GM21515 (cell line): ENCODE results near the gene ACTR10.

Experiments used
- ATAC-seq: cut with Tn5 transposase; IDR thresholded peaks from one replicate; pipeline ENCODE4 v1.9.1; 2021; ENCODE audit not compliant: unreplicated experiment

ACTR10 gene

DNA sequence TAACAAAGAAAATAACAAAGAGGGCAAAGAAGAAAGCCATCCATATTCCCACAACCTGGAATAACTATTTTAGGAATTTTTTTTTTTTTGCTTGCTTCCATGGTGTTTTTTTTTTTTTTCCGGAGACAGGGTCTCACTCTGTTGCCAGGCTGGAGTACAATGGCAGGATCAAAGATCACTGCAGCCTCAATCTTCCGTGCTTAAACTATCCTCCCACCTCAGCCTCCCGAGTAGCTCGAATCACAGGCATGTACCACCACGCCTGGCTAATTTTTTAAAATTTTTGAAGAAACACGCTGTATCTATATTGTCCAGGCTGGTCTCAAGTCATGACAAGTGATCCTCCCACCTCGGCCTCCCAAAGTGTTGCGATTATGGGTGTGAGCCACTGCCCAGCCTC lies 78.2 kb downstream of the ACTR10 start:
- ATAC-seq = no peak

DNA sequence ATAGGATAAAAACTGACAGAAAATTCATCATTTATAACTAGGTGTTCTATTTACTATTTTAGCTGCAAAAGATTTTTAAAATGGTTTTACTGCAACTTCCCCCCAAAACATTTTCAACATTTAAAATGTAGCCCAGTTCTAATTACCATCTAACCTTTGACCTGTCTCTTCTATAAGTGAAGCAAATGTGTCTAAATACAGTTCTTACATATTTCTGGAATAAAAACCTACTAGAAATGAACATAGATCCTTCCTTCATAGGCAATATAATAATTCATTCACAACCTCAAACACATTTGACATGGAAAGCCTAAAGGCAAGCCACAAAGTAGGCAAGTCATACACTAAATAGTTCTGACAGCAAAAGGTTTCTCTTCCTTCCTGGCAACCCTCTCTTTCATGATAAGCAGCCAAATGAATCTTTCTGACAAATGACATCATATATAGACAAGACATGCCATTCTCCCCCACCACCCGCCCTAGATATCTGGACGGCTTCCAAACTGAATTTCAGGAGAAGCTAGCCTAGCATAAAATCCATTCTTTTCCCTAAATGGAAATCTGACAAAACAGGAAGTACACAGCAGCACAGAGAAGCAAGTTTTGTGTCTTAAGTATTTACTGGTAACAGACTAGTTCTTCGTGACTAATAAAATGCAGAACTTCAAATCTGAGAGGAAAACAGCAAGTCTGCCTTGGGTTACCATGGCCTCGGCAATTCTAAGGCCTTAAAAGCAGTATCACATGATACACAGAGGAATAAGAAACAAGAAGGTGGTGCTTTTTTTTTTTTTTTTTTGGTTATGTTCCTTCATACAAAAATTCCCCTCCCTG lies 81.2 kb downstream of the ACTR10 start:
- ATAC-seq = no peak

DNA sequence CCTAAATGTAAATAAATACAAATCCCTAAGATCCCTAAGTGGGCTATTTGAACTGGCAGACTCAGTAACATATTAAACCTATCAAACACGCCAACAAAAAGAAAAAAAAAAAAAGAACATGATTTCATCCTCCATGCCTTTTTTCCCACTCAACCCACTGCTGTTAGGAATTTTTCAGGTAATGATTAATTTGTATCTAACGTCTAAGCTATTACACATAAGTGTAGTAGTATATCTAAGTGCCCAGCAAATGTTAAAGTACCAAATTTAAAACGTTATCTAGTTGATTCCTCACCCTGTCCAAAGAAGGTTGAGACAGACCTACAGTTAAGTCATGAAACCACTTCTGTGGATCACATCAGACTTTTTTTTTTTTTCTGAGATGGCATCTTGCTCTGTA lies 82.0 kb downstream of the ACTR10 start:
- ATAC-seq = no peak

DNA sequence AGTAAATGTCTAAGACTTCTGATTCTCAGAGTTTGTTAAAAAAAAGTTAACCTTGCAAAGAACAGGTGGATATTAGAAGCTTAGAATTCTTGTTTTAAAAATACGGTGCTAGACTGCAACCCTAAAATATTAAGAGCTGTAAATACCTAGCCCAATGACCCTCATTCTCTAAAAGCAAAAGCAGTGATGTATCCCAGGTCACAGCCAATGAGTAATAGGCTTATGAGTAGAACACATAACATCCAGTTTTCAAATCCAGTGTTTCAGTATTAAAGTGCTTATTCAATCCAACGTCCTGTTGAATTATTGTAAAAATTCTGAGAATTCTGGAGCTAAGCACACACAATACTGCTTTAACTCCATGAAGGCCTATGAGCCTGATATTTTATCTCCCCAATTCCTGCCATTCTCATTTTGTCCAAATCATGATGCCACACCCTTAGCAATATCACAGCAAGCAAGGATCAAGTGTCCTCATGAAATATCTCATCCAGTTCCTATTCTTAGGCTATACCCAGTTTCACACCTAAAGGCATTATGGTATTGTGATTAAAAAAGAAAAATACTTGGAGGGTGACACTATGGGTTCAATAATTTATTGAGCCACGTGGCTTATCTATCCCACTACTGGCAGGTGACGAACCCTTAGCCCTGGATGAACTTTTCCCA lies 83.1 kb downstream of the ACTR10 start:
- ATAC-seq = no peak

DNA sequence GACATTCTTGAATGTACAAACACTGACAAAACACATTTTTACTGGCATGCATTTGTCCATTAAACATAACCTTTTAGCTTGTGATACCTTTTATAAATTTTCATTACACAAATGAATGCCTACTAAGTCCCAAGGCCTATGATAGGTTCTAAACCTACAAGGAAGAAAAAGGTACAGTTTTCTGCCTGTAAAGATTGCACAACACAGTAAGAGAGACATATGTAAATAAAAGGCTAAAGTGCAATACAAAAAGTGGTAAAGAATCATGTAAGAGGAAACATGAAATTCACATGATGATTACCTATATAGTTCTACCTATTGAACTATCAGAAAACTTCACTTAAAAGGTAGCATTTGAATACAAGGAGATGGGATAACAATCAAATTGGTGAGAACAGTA lies 83.8 kb downstream of the ACTR10 start:
- no peak for ATAC-seq

DNA sequence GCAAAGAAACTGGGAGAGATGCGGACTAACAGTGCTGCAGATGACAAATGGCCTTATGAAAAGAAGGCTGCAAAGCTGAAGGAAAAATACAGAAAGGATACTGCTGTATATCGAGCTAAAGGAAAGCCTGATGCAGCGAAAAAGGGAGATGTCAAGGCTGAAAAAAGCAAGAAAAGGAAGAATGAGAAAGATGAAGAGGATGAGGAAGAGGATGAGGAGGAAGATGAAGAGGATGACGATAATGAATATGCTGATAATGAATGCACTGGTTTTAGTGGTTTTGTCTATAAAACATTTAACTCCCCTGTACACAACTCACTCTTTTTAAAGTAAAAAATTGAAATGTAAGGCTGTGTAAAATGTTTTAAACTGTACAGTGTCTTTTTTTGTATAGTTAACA lies 85.2 kb downstream of the ACTR10 start:
- no peak for ATAC-seq
